Panc1 (cell line): ENCODE data around the gene DUT. TPM values are rescaled to one million over a fixed set of nuclear protein-coding genes. Genes with fewer than 3 reads are reported as not detected.
"Not testable (repeated sequence)": the region's sequence is repeated elsewhere in the genome, so short reads cannot be mapped to it uniquely, and the experiment has no call there.

Experiments used
- ATAC-seq: fragments of 200-7000 bp; cut with Tn5 transposase; 2 replicates; pipeline ENCODE4 v1.9.1; 2020; ENCODE audit warnings: mild to moderate bottlenecking, moderate library complexity
- BruUV-seq: library from RNA; stranded (reverse); fragments of 400-500 nt; replicated peaks from 2 replicates; lab custom pipeline; 2021; lab: Mats Ljungman, UMichigan
- CTCF ChIA-PET: fragments of 300-600 bp; sonication (Branson Sonifier 250); formaldehyde crosslinking; loops from one replicate; lab custom pipeline; 2022; ENCODE audit warnings: antibody characterized with exemption; lab: Charles Lee
- POLR2A ChIA-PET: fragments of 300-600 bp; sonication (Branson Sonifier 250); formaldehyde crosslinking; loops from one replicate; lab custom pipeline; 2022; ENCODE audit warnings: antibody characterized with exemption; lab: Charles Lee
- DNase-seq: peaks from one replicate; pipeline ENCODE4 v3.0.0-alpha.2; 2010; ENCODE audit warnings: low read depth, low spot score
- H3K27ac ChIP-seq: 2 replicates; pipeline ENCODE4 v1.5.1; 2011; ENCODE audit warnings: mild to moderate bottlenecking, low read length, inconsistent platforms
- H3K27me3 ChIP-seq: fragments of 200-500 bp; sonication (Bioruptor generic); 2 replicates; pipeline ENCODE4 v1.6.0; 2014; ENCODE audit warnings: low read length, inconsistent platforms; ENCODE audit not compliant: control insufficient read depth, insufficient read depth
- H3K36me3 ChIP-seq: fragments of 200-500 bp; sonication (Bioruptor generic); 2 replicates; pipeline ENCODE4 v1.5.1; 2014; ENCODE audit warnings: inconsistent platforms, mild to moderate bottlenecking, low read length, moderate library complexity; ENCODE audit not compliant: control insufficient read depth, insufficient read depth
- H3K4me1 ChIP-seq: 2 replicates; pipeline ENCODE4 v1.5.1; 2011; ENCODE audit warnings: inconsistent platforms, mild to moderate bottlenecking, low read length, moderate library complexity; ENCODE audit not compliant: control insufficient read depth, insufficient read depth
- H3K4me3 ChIP-seq, 2 experiments: 2 replicates each; pipeline ENCODE4 v1.5.1; 2011 to 2012; ENCODE audit warnings: low read depth in 2 of 2, low read length in 2 of 2, mild to moderate bottlenecking in 2 of 2, inconsistent platforms in 1 of 2, moderate library complexity in 1 of 2
- H3K9me3 ChIP-seq: fragments of 200-500 bp; sonication (Bioruptor generic); 2 replicates; pipeline ENCODE4 v1.5.1; 2014; ENCODE audit warnings: low read depth, mild to moderate bottlenecking, inconsistent platforms, low read length, moderate library complexity; ENCODE audit not compliant: control insufficient read depth, insufficient read depth
- CTCF ChIP-seq: fragments of 450-650 bp; IDR thresholded peaks from 2 replicates; pipeline ENCODE4 v1.5.1; 2017; ENCODE audit warnings: mild to moderate bottlenecking
- POLR2AphosphoS5 ChIP-seq: IDR thresholded peaks from 2 replicates; pipeline ENCODE4 v1.6.1; 2012; ENCODE audit warnings: mild to moderate bottlenecking, low read depth, low read length, moderate library complexity
- REST ChIP-seq, 2 experiments: IDR thresholded peaks; 2 replicates each; pipeline ENCODE4 v1.6.1; 2011 to 2012; ENCODE audit warnings: low read depth in 2 of 2, control low read depth in 1 of 2, low read length in 1 of 2, mild to moderate bottlenecking in 1 of 2, moderate library complexity in 1 of 2; ENCODE audit not compliant: insufficient read depth in 1 of 2
- SIN3A ChIP-seq: IDR thresholded peaks from 2 replicates; pipeline ENCODE4 v1.6.1; 2012; ENCODE audit warnings: low read depth, mild to moderate bottlenecking, low read length, moderate library complexity, borderline replicate concordance; ENCODE audit not compliant: insufficient read depth
- TCF7L2 ChIP-seq: IDR thresholded peaks from 2 replicates; pipeline ENCODE4 v1.6.1; 2011; ENCODE audit warnings: mild to moderate bottlenecking, low read depth, low read length, inconsistent platforms
- in situ Hi-C: cut with HindIII; loops from 2 replicates; pipeline ENCODE4 v1.10.0; 2016; ENCODE audit warnings: low sequenced_read_pairs, low pct_unique_long_range_greater_than_20kb
- intact Hi-C: fragments of 100-400 bp; cut with micrococcal nuclease; formaldehyde crosslinking; loops from one replicate; pipeline ENCODE4 v1.10.0; 2022; ENCODE audit not compliant: unreplicated experiment
- total RNA-seq: library from RNA; stranded (reverse); gene quantifications from one replicate; pipeline ENCODE4 v1.2.1, GENCODE V29; 2021; ENCODE audit not compliant: unreplicated experiment

The DUT gene
- total RNA-seq, 1 experiment from 2014 or later, result 220 TPM

GRCh38 chr15:48325400-48325799 lies 5.8 kb upstream of the DUT start:
- intact Hi-C loops (no loop called here), in situ Hi-C loops (no loop called here)
- no peak overlapping the region for H3K27ac ChIP-seq
- ATAC-seq (no peak), DNase-seq (no peak)
- CTCF ChIA-PET, result no interaction called here
- H3K4me1 ChIP-seq, result peaks cover 5% of the 10 kb centered on the region
- no peaks in the 10 kb centered on the region for H3K27me3 ChIP-seq
- H3K9me3 ChIP-seq, result no peaks in the 10 kb centered on the region
- POLR2A ChIA-PET, result no interaction called here
- H3K4me3 ChIP-seq, result no peak overlapping the region
- no peak for TF ChIP-seq REST (IDR thresholded peaks at IDR 0.05; ENCODE audit: insufficient read depth in 1 of 2, low read depth in 2 of 2, low read length in 1 of 2)
- TF ChIP-seq TCF7L2, result no peak
- no peak for TF ChIP-seq CTCF
- TF ChIP-seq POLR2AphosphoS5, result no peak
- no peak for TF ChIP-seq SIN3A
- no TSS peak for BruUV-seq
- H3K36me3 ChIP-seq, result no peaks in the 10 kb centered on the region

GRCh38 chr15:48326180-48326579 lies 5.0 kb upstream of the DUT start:
- H3K36me3 ChIP-seq, H3K27me3 ChIP-seq, ATAC-seq, H3K4me3 ChIP-seq, H3K9me3 ChIP-seq, CTCF ChIA-PET, H3K4me1 ChIP-seq, DNase-seq, H3K27ac ChIP-seq, BruUV-seq, in situ Hi-C loops, intact Hi-C loops, POLR2A ChIA-PET: not testable (repeated sequence)

- TF ChIP-seq SIN3A, result no peak
- no peak for TF ChIP-seq POLR2AphosphoS5
- TF ChIP-seq TCF7L2, result no peak
- TF ChIP-seq REST (IDR thresholded peaks at IDR 0.05; ENCODE audit: insufficient read depth in 1 of 2, low read depth in 2 of 2, low read length in 1 of 2), result no peak
- no peak for TF ChIP-seq CTCF
- Histone ChIP-seq H3K4me3 (peak overlapping the region; percentile 73 to 94), H3K9me3 (no peaks in the 10 kb centered on the region), H3K27ac (peak overlapping the region; percentile 93), H3K36me3 (peaks cover 19% of the 10 kb centered on the region), H3K4me1 (peaks cover 19% of the 10 kb centered on the region), H3K27me3 (no peaks in the 10 kb centered on the region)
- ChIA-PET POLR2A (no interaction called here), CTCF (no interaction called here)
- TSS peak; percentile 88 for BruUV-seq
- in situ Hi-C loops (no loop called here), intact Hi-C loops (no loop called here)
- ATAC-seq (no peak), DNase-seq (no peak)
These were observed 984 bp upstream of the DUT start for GRCh38 chr15:48330105-48330785.
